Measurements from ENCODE around the gene UNC79.

UNC79 gene

GRCh38 chr14:93686268-93686667, 255.5 kb downstream of the UNC79 start:
- H3K79me2 ChIP-seq (ENCODE audit: insufficient read depth, low read length) = no peaks in the 10 kb centered on the region
- TF ChIP-seq EZH2 (IDR thresholded peaks at IDR 0.05; ENCODE audit: borderline replicate concordance, low read length) (no peak), CTCF (IDR thresholded peaks at IDR 0.05; ENCODE audit: low read length) (no peak)
- H3K4me3 ChIP-seq (ENCODE audit: low read depth, low read length, poor library complexity, severe bottlenecking) = no peak overlapping the region
- no peaks in the 10 kb centered on the region for H3F3A ChIP-seq (ENCODE audit: insufficient read depth, low read length)
- H3K36me3 ChIP-seq (ENCODE audit: insufficient read depth, low read length) = no peaks in the 10 kb centered on the region
- H4K20me1 ChIP-seq (ENCODE audit: insufficient read depth, low read length) = no peaks in the 10 kb centered on the region
- H3K9me2 ChIP-seq (ENCODE audit: low read depth, low read length) = no peaks in the 10 kb centered on the region
- H3K27me3 ChIP-seq (ENCODE audit: insufficient read depth, low read length) = no peaks in the 10 kb centered on the region
- H3K4me2 ChIP-seq (ENCODE audit: low read length) = no peak overlapping the region
- H3K4me1 ChIP-seq (ENCODE audit: insufficient read depth, low read length, severe bottlenecking) = no peaks in the 10 kb centered on the region
- no peaks in the 10 kb centered on the region for H3K9me3 ChIP-seq (ENCODE audit: low read length)
- no peak overlapping the region for H3K27ac ChIP-seq (ENCODE audit: low read depth, low read length, poor library complexity, severe bottlenecking)
- H3K9ac ChIP-seq (ENCODE audit: low read length) = no peak overlapping the region
- H2AFZ ChIP-seq (ENCODE audit: low read length) = no peak overlapping the region

- Histone ChIP-seq H3F3A (ENCODE audit: insufficient read depth, low read length) (no peaks in the 10 kb centered on the region), H3K4me1 (ENCODE audit: insufficient read depth, low read length, severe bottlenecking) (no peaks in the 10 kb centered on the region), H3K9ac (ENCODE audit: low read length) (no peak overlapping the region), H3K4me2 (ENCODE audit: low read length) (no peak overlapping the region), H2AFZ (ENCODE audit: low read length) (no peak overlapping the region), H3K27ac (ENCODE audit: low read depth, low read length, poor library complexity, severe bottlenecking) (no peak overlapping the region), H3K9me3 (ENCODE audit: low read length) (no peaks in the 10 kb centered on the region), H3K79me2 (ENCODE audit: insufficient read depth, low read length) (no peaks in the 10 kb centered on the region), H3K36me3 (ENCODE audit: insufficient read depth, low read length) (no peaks in the 10 kb centered on the region), H3K9me2 (ENCODE audit: low read depth, low read length) (no peaks in the 10 kb centered on the region), H3K27me3 (ENCODE audit: insufficient read depth, low read length) (no peaks in the 10 kb centered on the region), H3K4me3 (ENCODE audit: low read depth, low read length, poor library complexity, severe bottlenecking) (no peak overlapping the region), H4K20me1 (ENCODE audit: insufficient read depth, low read length) (no peaks in the 10 kb centered on the region)
- no peak for TF ChIP-seq CTCF (IDR thresholded peaks at IDR 0.05; ENCODE audit: low read length)
Measured at GRCh38 chr14:93688239-93688666, 257.5 kb downstream of the UNC79 start.

- Histone ChIP-seq H4K20me1 (ENCODE audit: insufficient read depth, low read length) (no peaks in the 10 kb centered on the region), H3K9ac (ENCODE audit: low read length) (no peak overlapping the region), H3K4me2 (ENCODE audit: low read length) (no peak overlapping the region), H3K36me3 (ENCODE audit: insufficient read depth, low read length) (no peaks in the 10 kb centered on the region), H3K9me2 (ENCODE audit: low read depth, low read length) (no peaks in the 10 kb centered on the region), H2AFZ (ENCODE audit: low read length) (no peak overlapping the region), H3K27me3 (ENCODE audit: insufficient read depth, low read length) (no peaks in the 10 kb centered on the region), H3F3A (ENCODE audit: insufficient read depth, low read length) (no peaks in the 10 kb centered on the region), H3K4me1 (ENCODE audit: insufficient read depth, low read length, severe bottlenecking) (no peaks in the 10 kb centered on the region), H3K9me3 (ENCODE audit: low read length) (no peaks in the 10 kb centered on the region), H3K4me3 (ENCODE audit: low read depth, low read length, poor library complexity, severe bottlenecking) (no peak overlapping the region), H3K27ac (ENCODE audit: low read depth, low read length, poor library complexity, severe bottlenecking) (no peak overlapping the region), H3K79me2 (ENCODE audit: insufficient read depth, low read length) (no peaks in the 10 kb centered on the region)
- TF ChIP-seq EZH2 (IDR thresholded peaks at IDR 0.05; ENCODE audit: borderline replicate concordance, low read length) = no peak
- TF ChIP-seq CTCF (IDR thresholded peaks at IDR 0.05; ENCODE audit: low read length) = no peak
Measured at GRCh38 chr14:93688820-93689219, 258.1 kb downstream of the UNC79 start.

Measured in OCI-LY1 (cell line).